ENCODE results near the gene SLCO2A1.

DNA sequence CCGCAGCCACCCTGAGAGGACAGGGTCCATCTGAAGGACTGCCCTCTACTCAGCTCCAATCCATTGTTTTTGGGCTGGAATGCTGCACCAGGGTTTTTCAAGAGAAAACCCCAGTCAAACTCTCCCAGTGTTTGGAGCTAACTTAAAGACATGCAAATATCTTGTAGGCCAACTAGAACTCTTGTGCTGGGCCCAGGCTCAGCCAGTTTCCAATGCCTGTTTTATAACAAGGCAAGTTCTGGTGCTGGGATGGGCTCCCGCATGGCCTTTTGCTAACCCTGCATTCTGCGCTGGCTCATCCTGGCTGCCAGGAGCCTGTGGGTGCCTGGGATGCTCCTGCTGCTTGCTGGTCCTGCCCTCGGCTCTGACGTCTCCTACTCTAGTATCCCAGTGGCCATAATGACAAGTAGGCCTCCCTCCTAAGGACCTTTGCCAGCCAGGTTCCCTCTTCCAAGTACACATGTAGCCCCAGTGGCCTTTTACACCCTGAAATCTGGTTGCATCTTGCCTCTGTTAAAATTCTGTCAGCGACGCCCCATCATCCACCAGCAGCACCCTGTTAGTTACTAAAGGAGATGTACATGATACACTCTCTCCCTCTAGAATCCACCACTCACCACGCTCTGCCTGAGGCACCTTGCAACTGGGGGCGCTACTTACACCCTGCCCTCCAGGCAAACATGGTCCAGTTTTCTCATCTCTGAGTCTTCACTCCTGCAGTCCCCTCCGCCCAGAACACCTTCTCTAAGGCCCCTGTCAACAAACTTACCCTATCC lies 103.6 kb downstream of the SLCO2A1 start:
- TF ChIP-seq EZH2 (IDR thresholded peaks at IDR 0.05; ENCODE audit: insufficient read depth, poor library complexity, severe bottlenecking) (no peak), EZH2phosphoT487 (IDR thresholded peaks at IDR 0.05; ENCODE audit: insufficient read depth, low read depth) (no peak)

All from GM23248 (cell line).